ENCODE data around the gene SPIC. TPM values are rescaled to one million over a fixed set of nuclear protein-coding genes. Genes with fewer than 3 reads are reported as not detected.

Gene SPIC
- under 1 TPM in 1 of 3 donors, not detected in 2; 0.24 TPM for total RNA-seq
- total RNA-seq (2013): not detected

DNA sequence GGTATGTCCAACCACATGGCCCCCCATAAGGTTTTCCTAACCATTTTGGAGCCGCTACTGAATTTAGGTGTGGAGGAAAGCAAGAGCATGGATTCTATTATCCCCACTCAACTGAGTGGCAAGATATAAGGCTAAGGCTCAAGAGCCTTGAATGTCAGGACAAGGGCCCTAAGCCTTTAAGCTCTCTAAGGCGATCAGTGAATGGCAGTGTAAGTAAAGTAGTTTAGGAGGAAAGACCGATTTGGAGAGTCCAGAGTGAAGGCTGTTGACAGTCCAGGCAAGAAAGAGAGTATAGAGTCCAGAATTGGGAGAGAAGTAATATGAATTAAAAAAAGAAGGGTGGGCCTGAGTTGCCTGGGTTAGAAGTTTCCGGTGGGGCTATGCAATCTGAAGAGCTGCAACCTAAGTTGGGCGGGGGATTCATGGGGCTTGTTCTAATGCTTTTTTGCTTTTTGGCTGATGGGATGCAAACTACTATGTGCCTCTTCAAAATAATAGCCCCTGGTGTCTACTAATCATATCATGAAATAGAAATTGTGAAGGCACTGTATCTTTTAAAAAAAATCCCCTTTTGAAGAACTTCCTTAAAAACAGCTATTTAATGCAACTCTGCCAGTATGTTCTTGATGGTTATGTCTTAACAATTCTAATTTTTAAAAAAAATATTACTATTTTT lies at the start of gene SPIC:
Gene SPIC (plus strand): TSS at position 626 of the 676 bp plus-strand sequence. CDS start 1,569 bp downstream, outside the sequence.
- no peaks in the 10 kb centered on the region for H3K36me3 ChIP-seq (ENCODE audit: control insufficient read depth, insufficient read depth, low read length)
- no peak for ATAC-seq
- no peak within 1 kb of the TSS for H3K27ac ChIP-seq (ENCODE audit: low read length)
- no peaks in the 10 kb centered on the region for H3K4me1 Mint-ChIP-seq
- no peaks in the 10 kb centered on the region for H3K4me1 ChIP-seq (ENCODE audit: control insufficient read depth, insufficient read depth, low read length)
- no peak within 1 kb of the TSS for H3K4me3 ChIP-seq (ENCODE audit: low read length)
- H3K27me3 Mint-ChIP-seq (ENCODE audit: low read depth in 2 of 2): peaks cover 2 to 11% of the 10 kb centered on the region in 2 donors
- TF ChIP-seq, protein P1, sequence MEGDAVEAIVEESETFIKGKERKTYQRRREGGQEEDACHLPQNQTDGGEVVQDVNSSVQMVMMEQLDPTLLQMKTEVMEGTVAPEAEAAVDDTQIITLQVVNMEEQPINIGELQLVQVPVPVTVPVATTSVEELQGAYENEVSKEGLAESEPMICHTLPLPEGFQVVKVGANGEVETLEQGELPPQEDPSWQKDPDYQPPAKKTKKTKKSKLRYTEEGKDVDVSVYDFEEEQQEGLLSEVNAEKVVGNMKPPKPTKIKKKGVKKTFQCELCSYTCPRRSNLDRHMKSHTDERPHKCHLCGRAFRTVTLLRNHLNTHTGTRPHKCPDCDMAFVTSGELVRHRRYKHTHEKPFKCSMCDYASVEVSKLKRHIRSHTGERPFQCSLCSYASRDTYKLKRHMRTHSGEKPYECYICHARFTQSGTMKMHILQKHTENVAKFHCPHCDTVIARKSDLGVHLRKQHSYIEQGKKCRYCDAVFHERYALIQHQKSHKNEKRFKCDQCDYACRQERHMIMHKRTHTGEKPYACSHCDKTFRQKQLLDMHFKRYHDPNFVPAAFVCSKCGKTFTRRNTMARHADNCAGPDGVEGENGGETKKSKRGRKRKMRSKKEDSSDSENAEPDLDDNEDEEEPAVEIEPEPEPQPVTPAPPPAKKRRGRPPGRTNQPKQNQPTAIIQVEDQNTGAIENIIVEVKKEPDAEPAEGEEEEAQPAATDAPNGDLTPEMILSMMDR (IDR thresholded peaks at IDR 0.05): no peak
- intact Hi-C loops (cut with micrococcal nuclease): no loop called here
- H3K9me3 Mint-ChIP-seq: no peaks in the 10 kb centered on the region
- H3K4me3 Mint-ChIP-seq: no peak within 1 kb of the TSS
- no peak for DNase-seq
- no peak within 1 kb of the TSS for H3K27ac Mint-ChIP-seq
- no peaks in the 10 kb centered on the region for H3K36me3 Mint-ChIP-seq
- no peaks in the 10 kb centered on the region for H3K9me3 ChIP-seq (ENCODE audit: control insufficient read depth, insufficient read depth, low read length)
- WGBS (ENCODE audit: insufficient coverage): 91% methylated on average over 4 of the region's 5 CpGs
- H3K27me3 ChIP-seq (ENCODE audit: control insufficient read depth, insufficient read depth, low read length): no peaks in the 10 kb centered on the region

- Histone ChIP-seq H3K36me3 (ENCODE audit: control insufficient read depth, insufficient read depth, low read length) (no peaks in the 10 kb centered on the region), H3K4me3 (ENCODE audit: low read length) (no peak overlapping the region), H3K27me3 (ENCODE audit: control insufficient read depth, insufficient read depth, low read length) (no peaks in the 10 kb centered on the region), H3K9me3 (ENCODE audit: control insufficient read depth, insufficient read depth, low read length) (no peaks in the 10 kb centered on the region), H3K27ac (ENCODE audit: low read length) (no peak overlapping the region), H3K4me1 (ENCODE audit: control insufficient read depth, insufficient read depth, low read length) (no peaks in the 10 kb centered on the region)
- no peak overlapping the region for H3K4me3 Mint-ChIP-seq
- H3K9me3 Mint-ChIP-seq: no peaks in the 10 kb centered on the region
- no peak overlapping the region for H3K27ac Mint-ChIP-seq
- ATAC-seq (no peak), DNase-seq (no peak)
- no peaks in the 10 kb centered on the region for H3K4me1 Mint-ChIP-seq
- intact Hi-C loops (cut with micrococcal nuclease): no loop called here
- H3K27me3 Mint-ChIP-seq (ENCODE audit: low read depth in 2 of 2): peaks cover 0 to 7% of the 10 kb centered on the region in 2 donors
- H3K36me3 Mint-ChIP-seq: no peaks in the 10 kb centered on the region
- no CpG with 5 or more reads among the region's 2 CpGs for WGBS (ENCODE audit: insufficient coverage)
- TF ChIP-seq, protein P1 (IDR thresholded peaks at IDR 0.05): no peak
These were observed 44.7 kb upstream of the SPIC start for GRCh38 chr12:101430456-101430855.

DNA sequence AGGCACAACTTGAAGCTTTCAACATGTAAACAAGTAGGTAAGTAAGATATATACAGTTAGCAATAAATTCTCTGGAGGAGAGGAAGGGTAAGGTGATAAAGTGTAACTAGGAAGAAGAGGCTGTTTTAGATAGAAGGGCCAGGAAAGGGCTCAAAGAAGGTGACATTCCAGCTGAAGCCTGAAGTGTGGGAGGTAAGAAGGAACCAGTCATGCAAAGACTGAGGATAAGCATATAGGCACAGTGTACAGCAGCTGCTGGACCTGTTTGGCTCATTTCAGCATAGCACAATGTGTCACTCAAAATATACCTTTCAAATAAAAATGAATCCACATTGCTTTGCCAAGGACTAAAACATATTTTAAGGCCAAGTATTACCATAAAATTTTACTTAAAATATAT lies 39.0 kb upstream of the SPIC start:
- ATAC-seq (no peak), DNase-seq (no peak)
- no peaks in the 10 kb centered on the region for H3K9me3 Mint-ChIP-seq
- intact Hi-C loops (cut with micrococcal nuclease): no loop called here
- H3K4me1 ChIP-seq (ENCODE audit: control insufficient read depth, insufficient read depth, low read length): no peaks in the 10 kb centered on the region
- peaks cover 0 to 4% of the 10 kb centered on the region in 2 donors for H3K27me3 Mint-ChIP-seq (ENCODE audit: low read depth in 2 of 2)
- no peaks in the 10 kb centered on the region for H3K36me3 ChIP-seq (ENCODE audit: control insufficient read depth, insufficient read depth, low read length)
- no peaks in the 10 kb centered on the region for H3K36me3 Mint-ChIP-seq
- H3K4me3 Mint-ChIP-seq: no peak overlapping the region
- TF ChIP-seq, protein P1 (IDR thresholded peaks at IDR 0.05): no peak
- no peaks in the 10 kb centered on the region for H3K4me1 Mint-ChIP-seq
- no peaks in the 10 kb centered on the region for H3K9me3 ChIP-seq (ENCODE audit: control insufficient read depth, insufficient read depth, low read length)
- H3K27ac Mint-ChIP-seq: no peak overlapping the region
- H3K27ac ChIP-seq (ENCODE audit: low read length): no peak overlapping the region
- H3K4me3 ChIP-seq (ENCODE audit: low read length): no peak overlapping the region
- no peaks in the 10 kb centered on the region for H3K27me3 ChIP-seq (ENCODE audit: control insufficient read depth, insufficient read depth, low read length)

DNA sequence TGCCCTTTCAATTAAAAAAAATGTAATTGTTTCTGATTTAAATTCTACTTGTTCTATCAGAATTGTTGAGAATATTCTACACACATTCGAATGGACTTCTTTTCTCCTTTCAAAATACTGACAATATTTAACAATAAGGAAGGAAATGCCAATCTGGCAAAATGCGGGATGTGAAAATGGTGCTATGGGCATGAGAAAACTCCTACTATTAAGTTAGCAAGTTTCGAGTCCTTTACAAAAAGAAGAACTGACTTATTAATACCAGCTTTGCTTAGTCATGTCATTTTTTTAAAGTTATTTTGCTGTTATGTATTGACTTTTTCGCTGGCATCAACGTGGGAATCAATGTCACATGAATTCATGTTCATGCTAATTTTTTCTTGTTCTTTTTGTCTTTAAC lies 35.9 kb upstream of the SPIC start:
- ATAC-seq (no peak), DNase-seq (no peak)
- Mint-ChIP-seq H3K27ac (no peak overlapping the region), H3K36me3 (no peaks in the 10 kb centered on the region), H3K27me3 (ENCODE audit: low read depth in 2 of 2) (peaks cover 0 to 7% of the 10 kb centered on the region in 2 donors), H3K4me3 (no peak overlapping the region), H3K4me1 (no peaks in the 10 kb centered on the region), H3K9me3 (no peaks in the 10 kb centered on the region)
- H3K9me3 ChIP-seq (ENCODE audit: control insufficient read depth, insufficient read depth, low read length): no peaks in the 10 kb centered on the region
- H3K36me3 ChIP-seq (ENCODE audit: control insufficient read depth, insufficient read depth, low read length): no peaks in the 10 kb centered on the region
- no peak overlapping the region for H3K4me3 ChIP-seq (ENCODE audit: low read length)
- H3K27me3 ChIP-seq (ENCODE audit: control insufficient read depth, insufficient read depth, low read length): no peaks in the 10 kb centered on the region
- intact Hi-C loops (cut with micrococcal nuclease): no loop called here
- no peaks in the 10 kb centered on the region for H3K4me1 ChIP-seq (ENCODE audit: control insufficient read depth, insufficient read depth, low read length)
- no peak overlapping the region for H3K27ac ChIP-seq (ENCODE audit: low read length)
- TF ChIP-seq, protein P1 (IDR thresholded peaks at IDR 0.05): no peak
- 18% methylated on average over 2 of the region's 5 CpGs for WGBS (ENCODE audit: insufficient coverage)
